HCT116 (cell line): ENCODE results near the gene IMMP2L. TPM values are rescaled to one million over a fixed set of nuclear protein-coding genes. Genes with fewer than 3 reads are reported as not detected.

Experiments
- ATAC-seq: fragments of 200-7000 bp; cut with Tn5 transposase; 2 replicates; pipeline ENCODE4 v1.9.1; 2020; ENCODE audit warnings: mild to moderate bottlenecking, moderate library complexity
- BruUV-seq: library from RNA; stranded (reverse); fragments of 400-500 nt; replicated peaks from 2 replicates; lab custom pipeline; 2021; lab: Mats Ljungman, UMichigan
- CTCF ChIA-PET: fragments of 300-600 bp; sonication (Branson Sonifier 250); formaldehyde crosslinking; loops from one replicate; lab custom pipeline; 2021; ENCODE audit warnings: antibody characterized with exemption; lab: Charles Lee
- POLR2A ChIA-PET: fragments of 300-600, 350-600 bp; sonication (Branson Sonifier 250); formaldehyde crosslinking; loops from one replicate; lab custom pipeline; 2021; ENCODE audit warnings: antibody characterized with exemption; lab: Charles Lee
- RAD21 ChIA-PET, 2 experiments: fragments of 300-600 bp; sonication (Branson Sonifier 250); formaldehyde crosslinking; loops; one replicate each; lab custom pipeline; 2023; ENCODE audit warnings: low total read pairs in 2 of 2; ENCODE audit not compliant: uncharacterized antibody in 2 of 2, unreplicated experiment in 2 of 2, low non-redundant PET in 1 of 2; lab: Charles Lee
- DNase-seq: peaks from one replicate; pipeline ENCODE4 v3.0.0-alpha.2; 2010; ENCODE audit warnings: low read depth, low spot score
- H2AFZ ChIP-seq: fragments of 200-600 bp; shearing (Covaris generic), sonication (generic); 2 replicates; pipeline ENCODE4 v1.6.1; 2017; ENCODE audit warnings: low read depth, mixed run types, mixed read lengths, antibody characterized with exemption, low read length; ENCODE audit not compliant: poor library complexity, severe bottlenecking
- H3K27ac ChIP-seq: 2 replicates; pipeline ENCODE4 v1.5.1; 2012; ENCODE audit warnings: low read depth, low read length
- H3K27me3 ChIP-seq: fragments of 200-600 bp; sonication (generic); 2 replicates; pipeline ENCODE4 v1.6.1; 2016; ENCODE audit warnings: mixed run types, low read length, mixed read lengths; ENCODE audit not compliant: insufficient read depth
- H3K36me3 ChIP-seq, 2 experiments: fragments of 200-500 bp in 1 of 2; fragments of 200-600 bp in 1 of 2; sonication (Bioruptor generic) in 1 of 2; sonication (generic) in 1 of 2; 2 replicates each; pipeline versions ENCODE4 v1.5.1 to v1.6.1; 2014 to 2016; ENCODE audit warnings: low read length in 2 of 2, inconsistent platforms in 1 of 2, mixed read lengths in 1 of 2, mixed run types in 1 of 2; ENCODE audit not compliant: insufficient read depth in 2 of 2, control insufficient read depth in 1 of 2
- H3K4me1 ChIP-seq, 2 experiments: fragments of 200-600 bp in 1 of 2; sonication (generic) in 1 of 2; 2 replicates each; pipeline versions ENCODE4 v1.5.1 to v1.6.1; 2012 to 2017; ENCODE audit warnings: low read length in 2 of 2, inconsistent platforms in 1 of 2, mild to moderate bottlenecking in 1 of 2, mixed read lengths in 1 of 2, mixed run types in 1 of 2, moderate library complexity in 1 of 2; ENCODE audit not compliant: insufficient read depth in 2 of 2, control insufficient read depth in 1 of 2
- H3K4me2 ChIP-seq: fragments of 200-600 bp; sonication (generic); 2 replicates; pipeline ENCODE4 v1.6.1; 2017; ENCODE audit warnings: mixed run types, low read length, mixed read lengths
- H3K4me3 ChIP-seq, 2 experiments: fragments of 200-600 bp in 1 of 2; sonication (generic) in 1 of 2; replicated peaks in 1 of 2; 2 replicates each; pipeline ENCODE4 v1.5.1; 2011 to 2016; ENCODE audit warnings: low read length in 2 of 2, control low read depth in 1 of 2, low read depth in 1 of 2, mild to moderate bottlenecking in 1 of 2, mixed read lengths in 1 of 2, mixed run types in 1 of 2
- H3K79me2 ChIP-seq: fragments of 200-600 bp; sonication (generic); 2 replicates; pipeline ENCODE4 v1.6.1; 2017; ENCODE audit warnings: mild to moderate bottlenecking, mixed run types, low read length, moderate library complexity, mixed read lengths; ENCODE audit not compliant: insufficient read depth
- H3K9ac ChIP-seq: fragments of 200-600 bp; sonication (generic); 2 replicates; pipeline ENCODE4 v1.6.1; 2016; ENCODE audit warnings: low read length, mixed read lengths
- H3K9me2 ChIP-seq: fragments of 200-600 bp; sonication (generic), shearing (Covaris generic); 2 replicates; pipeline ENCODE4 v1.6.1; 2017; ENCODE audit warnings: mixed run types, mild to moderate bottlenecking, moderate library complexity; ENCODE audit not compliant: insufficient read depth
- H3K9me3 ChIP-seq, 2 experiments: fragments of 200-500 bp in 1 of 2; fragments of 200-600 bp in 1 of 2; sonication (Bioruptor generic) in 1 of 2; sonication (generic) in 1 of 2; 2 replicates each; pipeline ENCODE4 v1.6.1; 2014 to 2017; ENCODE audit warnings: low read length in 2 of 2, mixed read lengths in 2 of 2, inconsistent platforms in 1 of 2, low read depth in 1 of 2, mild to moderate bottlenecking in 1 of 2, mixed run types in 1 of 2, moderate library complexity in 1 of 2; ENCODE audit not compliant: control insufficient read depth in 1 of 2, insufficient read depth in 1 of 2
- H4K20me1 ChIP-seq: fragments of 200-600 bp; sonication (generic), shearing (Covaris generic); 2 replicates; pipeline ENCODE4 v1.6.1; 2017; ENCODE audit warnings: mixed run types, mild to moderate bottlenecking, moderate library complexity; ENCODE audit not compliant: insufficient read depth
- CBX3 ChIP-seq: IDR thresholded peaks from 2 replicates; pipeline ENCODE4 v1.6.1; 2012; ENCODE audit warnings: low read depth
- EGR1 ChIP-seq: IDR thresholded peaks from 2 replicates; pipeline ENCODE4 v1.6.1; 2012; ENCODE audit warnings: low read depth
- ELF1 ChIP-seq: IDR thresholded peaks from 2 replicates; pipeline ENCODE4 v1.6.1; 2012; ENCODE audit warnings: low read depth, borderline replicate concordance
- EZH2 ChIP-seq: fragments of 200-600 bp; sonication (generic); IDR thresholded peaks from 2 replicates; pipeline ENCODE4 v1.6.1; 2017; ENCODE audit warnings: antibody characterized with exemption, mixed run types
- EZH2phosphoT487 ChIP-seq: fragments of 200-600 bp; IDR thresholded peaks from 2 replicates; pipeline ENCODE4 v1.6.1; 2018; ENCODE audit warnings: antibody characterized with exemption, borderline replicate concordance
- MAX ChIP-seq: IDR thresholded peaks from 2 replicates; pipeline ENCODE4 v1.6.1; 2012
- POLR2A ChIP-seq: IDR thresholded peaks from 2 replicates; pipeline ENCODE4 v1.7.0; 2011; ENCODE audit warnings: borderline replicate concordance; ENCODE audit not compliant: insufficient read depth, insufficient read length; ENCODE audit errors: extremely low read depth
- RAD21 ChIP-seq: IDR thresholded peaks from 2 replicates; pipeline ENCODE4 v1.6.1; 2012; ENCODE audit warnings: low read depth, mild to moderate bottlenecking
- SRF ChIP-seq: IDR thresholded peaks from 2 replicates; pipeline ENCODE4 v1.6.1; 2012; ENCODE audit warnings: low read depth
- YY1 ChIP-seq: IDR thresholded peaks from 2 replicates; pipeline ENCODE4 v1.6.1; 2011; ENCODE audit warnings: low read length, low read depth, moderate library complexity, mild to moderate bottlenecking; ENCODE audit not compliant: insufficient replicate concordance; ENCODE audit errors: extremely low read depth
- ZBTB33 ChIP-seq: IDR thresholded peaks from 2 replicates; pipeline ENCODE4 v1.6.1; 2011; ENCODE audit warnings: mild to moderate bottlenecking, low read length, moderate library complexity; ENCODE audit not compliant: insufficient replicate concordance; ENCODE audit errors: extremely low read depth
- ZNF274 ChIP-seq: fragments of 200-500 bp; sonication (Bioruptor generic); IDR thresholded peaks from 2 replicates; pipeline ENCODE4 v1.6.1; 2014; ENCODE audit warnings: mild to moderate bottlenecking, low read depth, low read length, inconsistent platforms
- intact Hi-C: fragments of 100-400 bp; cut with micrococcal nuclease; formaldehyde crosslinking; loops from 2 replicates; pipeline ENCODE4 v1.10.0; 2022
- total RNA-seq: library from RNA; stranded (reverse); gene quantifications from one replicate; pipeline ENCODE4 v1.2.1, GENCODE V29; 2021; ENCODE audit not compliant: unreplicated experiment

IMMP2L gene
- total RNA-seq, 1 experiment from 2014 or later = 21.1 TPM

- Histone ChIP-seq H3K9me3 (no peaks in the 10 kb centered on the region), H3K9me2 (no peaks in the 10 kb centered on the region), H3K4me1 (no peaks in the 10 kb centered on the region), H3K36me3 (0 out of 4 replicates have a peak, but pooled peaks cover 0 to 3% of the 10 kb centered on the region in 2 experiments), H3K79me2 (no peaks in the 10 kb centered on the region), H3K27ac (no peak overlapping the region), H3K4me3 (no peak overlapping the region), H4K20me1 (no peaks in the 10 kb centered on the region), H3K27me3 (no peaks in the 10 kb centered on the region), H2AFZ (no peak overlapping the region), H3K4me2 (no peak overlapping the region), H3K9ac (no peak overlapping the region)
- POLR2A ChIA-PET = no interaction called here
- CTCF ChIA-PET = no interaction called here
- DNase-seq = no peak
- RAD21 ChIA-PET = no interaction called here
- BruUV-seq = no TSS peak
- intact Hi-C loops = no loop called here
- no peak for ATAC-seq
- TF ChIP-seq ZBTB33 (no peak), EZH2phosphoT487 (no peak), SRF (no peak), ZNF274 (no peak), MAX (no peak), POLR2A (no peak), CBX3 (no peak), EGR1 (no peak)
Observed at GRCh38 chr7:111540199-111540815, 22.0 kb downstream of the IMMP2L start.

- H4K20me1 ChIP-seq = no peaks in the 10 kb centered on the region; the same call in 1 of the 2 replicates
Observed at GRCh38 chr7:111537134-111537533, 25.2 kb downstream of the IMMP2L start.

More at GRCh38 chr7:111537134-111537533, 25.2 kb downstream of the IMMP2L start:
- Histone ChIP-seq H3K4me1 (no peaks in the 10 kb centered on the region), H3K36me3 (0 out of 4 replicates have a peak, but pooled peaks cover 0 to 3% of the 10 kb centered on the region in 2 experiments), H3K4me3 (no peak overlapping the region), H2AFZ (no peak overlapping the region), H3K27ac (no peak overlapping the region), H3K4me2 (no peak overlapping the region), H3K27me3 (no peaks in the 10 kb centered on the region), H3K9me3 (no peaks in the 10 kb centered on the region), H3K79me2 (no peaks in the 10 kb centered on the region), H3K9me2 (no peaks in the 10 kb centered on the region), H3K9ac (no peak overlapping the region)
- ATAC-seq = no peak
- ChIA-PET CTCF (no interaction called here), POLR2A (no interaction called here), RAD21 (no interaction called here)
- DNase-seq = no peak
- intact Hi-C loops = no loop called here
- TF ChIP-seq EZH2 (no peak), ELF1 (no peak), YY1 (no peak), CBX3 (no peak), EGR1 (no peak), RAD21 (no peak), ZNF274 (no peak)
- BruUV-seq = no TSS peak
